GM18951 (cell line): ENCODE data around the gene EEA1.

ENCODE experiments used
- POLR2A ChIP-seq: IDR thresholded peaks from 4 replicates; pipeline ENCODE4 v1.6.1; 2011; ENCODE audit warnings: mild to moderate bottlenecking; ENCODE audit not compliant: insufficient read length, insufficient read depth; ENCODE audit errors: extremely low read depth
- in situ Hi-C: fragments of 300-500 bp; cut with MboI; formaldehyde crosslinking; loops from one replicate; pipeline ENCODE4 v1.12.0; 2022; ENCODE audit warnings: low sequenced_read_pairs, mixed read lengths, inconsistent platforms; ENCODE audit not compliant: unreplicated experiment

The EEA1 gene

DNA sequence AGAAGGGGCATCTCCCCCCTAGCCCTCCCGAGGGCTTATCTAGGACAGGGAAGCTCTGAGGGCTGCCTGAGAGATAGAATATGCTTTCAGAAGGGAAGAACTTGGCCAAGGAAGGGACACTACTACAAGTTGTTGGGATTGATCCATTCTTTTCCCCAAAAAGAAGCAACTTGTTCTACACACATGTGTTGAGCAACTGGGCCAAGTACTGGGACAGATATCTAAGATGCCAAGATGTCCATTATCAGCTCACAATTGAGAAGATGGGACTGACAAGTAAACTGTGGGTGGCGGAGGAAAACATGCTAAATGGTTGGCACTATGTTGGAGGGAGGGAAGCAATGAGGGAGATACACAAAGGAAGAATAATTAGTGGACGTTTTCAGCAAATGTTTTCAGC, 195.4 kb downstream of the EEA1 start:
- no peak for TF ChIP-seq POLR2A
- in situ Hi-C loops: no loop called here

DNA sequence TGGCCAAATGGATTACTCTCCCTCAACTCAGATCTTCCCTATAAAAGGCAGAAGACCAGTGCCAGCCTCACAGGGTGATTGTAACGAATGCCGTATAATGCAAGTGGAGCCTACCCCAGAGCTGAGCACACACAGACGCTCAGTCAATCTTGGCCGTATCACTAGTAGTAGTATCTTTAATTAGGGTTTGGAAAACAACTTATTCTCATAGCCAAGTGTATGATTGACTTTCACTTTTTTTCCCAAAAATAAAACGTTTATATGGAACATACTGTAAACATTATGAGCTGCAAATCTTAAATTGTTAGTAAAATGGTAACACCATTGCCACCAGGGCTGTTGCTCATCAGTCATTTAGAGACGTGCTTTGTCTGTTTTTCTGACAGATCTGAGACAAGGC, 195.9 kb downstream of the EEA1 start:
- in situ Hi-C loops: no loop called here
- no peak for TF ChIP-seq POLR2A

DNA sequence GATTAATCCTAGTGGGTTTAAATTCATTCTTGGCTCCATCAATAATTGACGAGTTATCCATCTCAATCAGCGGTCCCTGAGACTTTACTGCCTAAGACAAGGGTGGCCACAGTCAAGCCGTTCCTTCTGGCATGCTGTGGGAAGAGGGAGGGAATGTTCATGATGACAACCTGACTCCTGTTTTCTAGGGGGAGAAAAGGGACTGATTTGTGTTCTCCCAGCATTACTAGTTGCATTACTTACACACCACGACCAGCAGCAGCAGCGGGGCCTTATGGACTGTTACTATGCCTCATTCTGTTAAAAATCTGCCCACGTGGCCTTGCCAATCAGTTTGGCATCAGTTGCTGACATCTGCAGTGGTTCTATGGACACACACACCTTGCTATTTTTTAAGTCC, 196.4 kb downstream of the EEA1 start:
- in situ Hi-C loops: no loop called here
- no peak for TF ChIP-seq POLR2A

DNA sequence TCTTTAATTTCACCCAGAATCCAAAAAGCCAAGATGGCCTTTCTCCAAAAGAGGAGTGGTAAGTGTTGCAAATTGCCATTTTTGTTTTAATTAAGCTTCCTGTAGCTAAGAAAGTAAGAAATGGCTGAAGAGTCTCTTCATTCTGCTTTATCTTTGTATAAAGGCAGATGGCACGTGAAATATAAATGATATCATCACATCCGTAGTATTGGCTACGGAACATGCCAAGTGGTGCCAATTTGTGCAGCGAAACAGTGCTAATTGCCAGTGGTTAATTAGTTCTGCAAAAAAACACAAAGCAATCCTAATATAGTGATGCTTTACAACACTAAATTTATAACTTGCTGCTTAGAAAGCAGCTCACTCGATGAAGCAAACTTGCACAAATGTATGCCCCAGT, 196.9 kb downstream of the EEA1 start:
- in situ Hi-C loops: no loop called here
- TF ChIP-seq POLR2A: no peak

DNA sequence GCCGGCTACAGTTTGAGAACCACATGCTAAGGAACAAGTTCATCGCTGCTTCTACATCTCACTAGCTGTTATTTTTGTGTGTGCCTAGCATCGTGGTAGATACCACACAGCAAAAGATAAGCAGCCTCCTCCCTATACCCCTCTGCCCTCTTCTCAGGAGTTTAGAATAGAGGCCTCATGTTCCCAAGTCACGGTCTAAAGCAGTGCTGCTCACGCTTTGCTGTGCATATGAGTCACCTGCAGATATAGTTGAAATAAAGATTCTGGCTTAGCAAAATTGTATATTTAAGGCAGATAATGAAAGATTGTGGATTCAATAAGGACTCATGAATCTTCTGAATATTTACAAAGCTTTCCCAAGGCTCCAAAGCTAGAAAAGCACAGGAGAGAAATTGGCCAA, 198.3 kb downstream of the EEA1 start:
- in situ Hi-C loops: no loop called here

DNA sequence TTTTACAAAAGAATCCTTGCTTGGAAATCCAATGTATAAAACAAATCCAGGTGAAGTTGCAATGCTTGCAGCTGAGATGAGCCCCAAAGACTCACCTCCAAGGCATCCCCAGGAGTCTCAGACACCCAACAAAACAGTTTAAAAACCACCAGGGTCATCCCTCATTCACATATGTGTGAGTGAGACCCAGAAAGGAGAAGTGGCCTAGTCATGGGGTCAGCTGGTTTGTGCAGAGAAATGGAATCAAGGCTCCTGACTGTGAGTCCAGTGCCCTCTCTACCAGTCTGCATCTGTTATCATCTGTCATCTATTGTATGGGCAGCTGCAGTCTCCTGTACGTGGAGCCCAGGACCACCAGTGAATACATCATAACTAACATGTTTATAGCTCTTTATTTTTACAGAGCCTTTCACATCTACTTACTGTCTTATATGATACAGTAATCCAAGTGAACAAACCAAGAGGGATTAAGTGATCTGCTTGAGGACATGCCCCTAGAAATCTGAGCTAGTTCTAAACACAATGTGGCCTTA, 199.3 kb downstream of the EEA1 start:
- TF ChIP-seq POLR2A: no peak

More for the DNA sequence above, 198.3 kb downstream of the EEA1 start:
- TF ChIP-seq POLR2A: no peak

DNA sequence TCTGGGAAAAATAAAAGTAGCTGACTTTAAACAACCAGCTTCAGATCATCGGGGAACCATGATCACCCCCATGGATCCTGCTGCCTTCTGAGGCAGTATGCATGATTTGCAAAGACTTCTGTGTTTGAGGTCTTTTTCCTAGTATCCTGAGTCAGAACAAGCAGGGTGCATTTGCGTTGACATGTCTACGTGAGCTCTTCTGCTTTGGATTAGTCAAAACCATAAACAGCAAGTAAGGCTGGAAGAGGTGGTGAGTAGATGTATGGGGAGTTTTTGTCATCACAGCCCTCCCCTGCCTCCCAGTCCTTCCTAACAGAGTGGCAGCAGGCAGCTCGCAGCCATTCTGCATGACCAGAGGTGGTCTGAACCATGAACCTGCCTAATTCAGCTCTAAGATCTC, 202.2 kb downstream of the EEA1 start:
- in situ Hi-C loops: no loop called here
- TF ChIP-seq POLR2A: no peak

More for the DNA sequence above, 199.3 kb downstream of the EEA1 start:
- in situ Hi-C loops: no loop called here

DNA sequence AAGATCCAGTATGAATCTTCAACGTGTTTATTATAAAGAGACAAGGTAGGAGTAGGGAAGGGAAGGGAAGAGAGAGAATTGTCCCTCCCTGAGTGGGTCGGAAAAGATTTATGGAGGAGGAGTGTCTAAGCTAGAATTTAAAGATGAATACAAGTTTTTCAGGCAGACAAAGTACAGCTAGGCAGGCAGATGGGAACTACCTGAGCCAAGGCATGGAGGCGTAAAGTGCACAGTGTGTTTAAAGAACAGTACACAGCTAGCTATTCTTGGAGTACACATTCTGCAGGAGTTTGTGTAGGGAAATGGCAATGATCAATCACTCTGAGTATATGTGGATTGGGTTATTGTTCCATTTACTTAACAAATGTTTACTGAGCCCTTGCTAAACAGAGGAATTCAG, 206.2 kb downstream of the EEA1 start:
- in situ Hi-C loops: no loop called here
- TF ChIP-seq POLR2A: no peak

DNA sequence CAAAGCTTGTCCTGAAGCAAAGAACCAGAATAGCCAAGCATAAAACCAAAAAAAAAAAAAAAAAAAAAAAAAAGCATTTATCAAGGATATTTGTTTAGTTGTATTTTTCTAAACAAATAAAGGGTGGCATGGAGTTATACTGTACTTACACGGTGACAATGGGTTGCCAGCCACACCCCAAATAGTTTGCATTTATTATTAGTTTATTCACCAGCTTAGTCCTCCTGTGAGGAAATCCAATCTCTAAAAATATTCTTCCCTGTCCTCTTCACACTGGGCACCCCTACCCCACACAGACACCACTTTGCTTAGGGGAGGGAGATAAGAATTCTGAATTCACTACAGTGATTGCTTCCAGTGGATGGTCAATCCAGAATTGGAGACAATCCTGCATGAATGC, 207.4 kb downstream of the EEA1 start:
- in situ Hi-C loops: no loop called here
- no peak for TF ChIP-seq POLR2A

DNA sequence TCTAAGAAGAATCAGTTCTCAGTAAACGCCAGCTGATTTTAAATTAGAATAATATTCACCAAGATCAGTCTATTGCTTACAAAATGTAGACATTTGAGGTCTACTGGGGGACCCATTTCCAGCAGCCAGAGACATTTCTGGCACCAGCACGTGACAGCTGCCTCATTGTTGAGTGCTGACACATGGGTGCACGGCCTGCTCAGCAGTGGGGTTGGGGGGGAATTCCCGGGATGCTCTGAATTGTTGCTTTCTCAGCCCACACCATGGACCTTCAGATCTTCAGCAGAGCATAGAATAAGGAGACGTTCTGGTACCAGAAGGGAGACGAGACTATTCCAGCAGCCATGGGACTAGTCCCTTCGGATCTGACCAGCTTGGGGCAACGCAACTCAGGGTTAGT, 208.0 kb downstream of the EEA1 start:
- no peak for TF ChIP-seq POLR2A
- in situ Hi-C loops: no loop called here
